T-helper 1 cell (primary cell): ENCODE data around the gene GRID1.

Experiments
- DNase-seq, 5 donors: peaks; one replicate each; pipeline ENCODE4 v3.0.0-alpha.2; 2012 to 2020

GRID1 gene

GRCh38 chr10:86072413-86072812 is 294.2 kb downstream of the GRID1 start:
- no peak for DNase-seq

GRCh38 chr10:86071758-86072157 is 294.8 kb downstream of the GRID1 start:
- DNase-seq, result no peak

GRCh38 chr10:86071145-86071544 is 295.4 kb downstream of the GRID1 start:
- no peak for DNase-seq

- no peak for DNase-seq
These were observed 296.3 kb downstream of the GRID1 start for GRCh38 chr10:86070278-86070677.

- DNase-seq, result no peak
These were observed 298.2 kb downstream of the GRID1 start for GRCh38 chr10:86068231-86069054.

GRCh38 chr10:86067436-86068050 is 299.1 kb downstream of the GRID1 start:
- no peak for DNase-seq

- no peak for DNase-seq
These were observed 299.9 kb downstream of the GRID1 start for GRCh38 chr10:86066696-86067095.

GRCh38 chr10:86065711-86066251 is 300.8 kb downstream of the GRID1 start:
- no peak for DNase-seq

GRCh38 chr10:86064931-86065662 is 301.5 kb downstream of the GRID1 start:
- DNase-seq, result no peak

- no peak for DNase-seq
These were observed 302.4 kb downstream of the GRID1 start for GRCh38 chr10:86064219-86064618.

- DNase-seq, result no peak
These were observed 303.3 kb downstream of the GRID1 start for GRCh38 chr10:86063341-86063740.

GRCh38 chr10:86062647-86063145 is 303.9 kb downstream of the GRID1 start:
- DNase-seq, result no peak

GRCh38 chr10:86062198-86062550 is 304.4 kb downstream of the GRID1 start:
- DNase-seq, result no peak

- DNase-seq, result no peak
These were observed 305.1 kb downstream of the GRID1 start for GRCh38 chr10:86061278-86062197.

- no peak for DNase-seq
These were observed 306.0 kb downstream of the GRID1 start for GRCh38 chr10:86060386-86061277.

GRCh38 chr10:86059892-86060291 is 306.7 kb downstream of the GRID1 start:
- DNase-seq, result no peak

GRCh38 chr10:86058964-86059363 is 307.6 kb downstream of the GRID1 start:
- no peak for DNase-seq

GRCh38 chr10:86057708-86058107 is 308.9 kb downstream of the GRID1 start:
- DNase-seq, result no peak

- no peak for DNase-seq
These were observed 309.9 kb downstream of the GRID1 start for GRCh38 chr10:86056672-86057071.

GRCh38 chr10:86055928-86056327 is 310.7 kb downstream of the GRID1 start:
- no peak for DNase-seq

GRCh38 chr10:86053675-86054074 is 312.9 kb downstream of the GRID1 start:
- DNase-seq, result no peak
